ENCODE results near the gene HAUS8.
"Not testable (repeated sequence)": the region's sequence is repeated elsewhere in the genome, so short reads cannot be mapped to it uniquely, and the experiment has no call there.

HAUS8 gene

DNA sequence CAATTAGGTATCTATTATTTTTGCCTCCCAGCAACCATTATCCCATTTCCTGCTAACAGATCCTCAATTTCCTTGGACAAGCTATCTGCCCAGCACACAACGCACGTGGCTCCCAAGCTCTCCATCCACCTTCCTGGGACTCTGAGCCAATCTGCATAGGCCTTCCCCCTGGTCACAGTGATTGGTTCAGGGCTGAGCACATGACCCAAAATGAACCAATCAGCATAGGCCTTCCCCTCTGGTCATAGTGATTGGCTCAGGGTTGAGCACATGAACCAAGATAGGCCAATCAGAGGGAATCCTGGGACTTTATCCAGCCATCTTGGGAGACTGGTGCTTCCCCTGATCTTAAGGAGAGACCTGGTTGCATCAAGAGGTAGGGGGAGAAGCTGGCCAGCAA, 54.4 kb downstream of the HAUS8 start:
- Mint-ChIP-seq H3K27me3 (peaks cover 49% of the 10 kb centered on the region), H3K9me3 (peaks cover 13% of the 10 kb centered on the region), H3K4me3 (no peak overlapping the region), H3K27ac (no peak overlapping the region), H3K36me3 (peaks cover 20% of the 10 kb centered on the region), H3K4me1 (peaks cover 12% of the 10 kb centered on the region)
- ATAC-seq = peak; percentile 34

GRCh38 chr19:17020385-17020784, 54.9 kb downstream of the HAUS8 start:
- no peak for ATAC-seq
- Mint-ChIP-seq H3K27me3 (peaks cover 49% of the 10 kb centered on the region), H3K36me3 (peaks cover 20% of the 10 kb centered on the region), H3K4me1 (peaks cover 10% of the 10 kb centered on the region), H3K4me3 (no peak overlapping the region), H3K9me3 (peaks cover 13% of the 10 kb centered on the region), H3K27ac (no peak overlapping the region)

DNA sequence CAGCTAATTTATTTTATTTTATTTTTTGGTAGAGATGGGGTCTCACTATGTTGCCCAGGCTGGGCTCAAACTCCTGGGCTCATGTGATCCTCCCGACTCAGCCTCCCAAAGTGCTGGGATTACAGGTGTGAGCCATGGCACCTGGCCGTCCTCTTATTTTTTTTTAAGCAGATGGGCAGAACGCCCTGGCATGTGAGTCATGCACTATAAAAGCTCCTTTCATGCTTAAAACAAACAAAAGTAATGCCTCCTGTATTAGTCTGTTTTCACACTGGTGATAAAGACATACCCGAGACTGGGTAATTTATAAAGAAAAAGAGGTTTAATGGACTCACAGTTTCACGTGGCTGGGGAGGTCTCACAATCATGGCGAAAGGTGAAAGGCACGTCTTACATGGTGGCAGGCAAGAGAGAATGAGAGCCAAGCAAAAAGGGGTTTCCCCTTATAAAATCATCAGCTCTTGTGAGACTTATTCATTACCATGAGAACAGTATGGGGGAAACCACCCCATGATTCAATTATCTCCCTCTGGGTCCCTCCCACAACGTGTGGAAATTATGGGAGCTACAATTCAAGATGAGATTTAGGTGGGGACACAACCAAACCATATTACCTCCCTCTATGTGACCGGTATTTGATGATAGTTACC, 60.9 kb downstream of the HAUS8 start:
- H3K27ac Mint-ChIP-seq, ATAC-seq, H3K4me3 Mint-ChIP-seq, H3K4me1 Mint-ChIP-seq, H3K9me3 Mint-ChIP-seq, H3K36me3 Mint-ChIP-seq: not testable (repeated sequence)
- peaks cover 21% of the 10 kb centered on the region for H3K27me3 Mint-ChIP-seq

DNA sequence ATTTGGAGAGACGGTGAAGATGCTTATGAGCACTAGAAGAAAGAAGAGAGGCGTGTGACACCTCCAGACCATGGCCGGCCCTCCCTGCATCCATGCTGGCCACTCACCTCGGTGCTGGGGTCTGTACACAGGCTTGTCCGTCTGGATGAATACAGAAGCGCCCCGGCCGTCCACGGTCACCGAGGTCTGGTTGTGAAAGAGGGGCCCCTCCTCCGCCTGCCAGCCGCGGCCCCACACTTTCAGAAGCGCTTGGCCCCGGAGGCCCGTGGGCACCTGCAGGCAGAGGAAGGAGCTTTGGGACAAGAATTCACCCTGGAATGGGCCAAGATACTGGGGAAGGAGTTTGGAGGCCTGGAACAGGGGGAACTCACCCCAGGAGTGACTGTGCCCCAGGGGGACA, 63.8 kb downstream of the HAUS8 start:
- peaks cover 29% of the 10 kb centered on the region for H3K27me3 Mint-ChIP-seq
- no peak overlapping the region for H3K27ac Mint-ChIP-seq
- H3K4me3 Mint-ChIP-seq = no peak overlapping the region
- ATAC-seq = no peak
- H3K36me3 Mint-ChIP-seq = no peaks in the 10 kb centered on the region
- H3K9me3 Mint-ChIP-seq = no peaks in the 10 kb centered on the region
- no peaks in the 10 kb centered on the region for H3K4me1 Mint-ChIP-seq

GRCh38 chr19:17006579-17006978, 68.7 kb downstream of the HAUS8 start:
- Mint-ChIP-seq H3K9me3 (no peaks in the 10 kb centered on the region), H3K4me1 (peaks cover 8% of the 10 kb centered on the region), H3K4me3 (no peak overlapping the region), H3K27me3 (peaks cover 44% of the 10 kb centered on the region), H3K36me3 (no peaks in the 10 kb centered on the region), H3K27ac (no peak overlapping the region)
- no peak for ATAC-seq

DNA sequence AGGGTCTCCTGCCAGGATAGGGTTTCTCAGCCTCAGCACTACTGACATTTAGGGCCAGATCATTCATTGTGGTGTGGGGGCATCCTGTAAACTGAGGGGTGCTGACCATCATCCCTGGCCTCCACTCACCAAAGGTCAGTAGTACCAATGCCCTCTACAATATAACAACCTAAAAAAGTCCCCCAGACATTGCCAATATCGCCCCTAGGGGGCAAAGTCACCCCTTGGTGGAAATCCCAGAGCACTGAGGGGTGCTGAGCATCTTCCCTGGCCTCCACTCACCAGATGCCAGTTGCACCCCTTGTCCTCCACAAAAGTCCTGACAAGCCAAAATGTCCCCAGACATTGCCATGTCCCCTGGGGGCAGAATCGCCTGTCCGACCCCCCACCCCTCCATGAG, 70.3 kb downstream of the HAUS8 start:
- Mint-ChIP-seq H3K36me3 (no peaks in the 10 kb centered on the region), H3K4me3 (no peak overlapping the region), H3K27me3 (peaks cover 56% of the 10 kb centered on the region), H3K27ac (no peak overlapping the region), H3K4me1 (peaks cover 21% of the 10 kb centered on the region), H3K9me3 (no peaks in the 10 kb centered on the region)
- no peak for ATAC-seq

DNA sequence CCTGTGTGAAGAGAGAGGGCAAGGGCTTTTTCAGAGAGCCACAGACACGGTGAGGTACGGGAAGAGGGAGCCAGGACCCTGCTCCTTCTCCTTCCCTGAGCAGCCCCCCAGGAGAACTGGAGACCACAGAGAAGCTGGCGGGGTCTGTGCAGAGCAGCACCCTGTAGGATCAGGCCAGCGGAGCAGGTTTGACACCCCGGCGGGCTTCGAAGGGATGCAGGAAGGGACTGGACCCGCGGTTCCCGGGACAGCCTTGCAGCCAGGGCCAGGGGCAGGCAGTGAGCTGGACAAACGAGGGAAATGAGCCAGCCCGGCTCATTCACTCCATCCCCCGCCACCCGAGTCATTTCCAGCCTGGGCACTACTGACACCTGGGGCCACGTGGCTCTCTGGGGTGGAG, 70.9 kb downstream of the HAUS8 start:
- H3K27me3 Mint-ChIP-seq = peaks cover 56% of the 10 kb centered on the region
- H3K4me1 Mint-ChIP-seq = peaks cover 21% of the 10 kb centered on the region
- H3K4me3 Mint-ChIP-seq = no peak overlapping the region
- H3K27ac Mint-ChIP-seq = no peak overlapping the region
- no peak for ATAC-seq
- H3K36me3 Mint-ChIP-seq = no peaks in the 10 kb centered on the region
- H3K9me3 Mint-ChIP-seq = no peaks in the 10 kb centered on the region

- Mint-ChIP-seq H3K9me3 (peaks cover 5% of the 10 kb centered on the region), H3K4me3 (no peak overlapping the region), H3K27ac (no peak overlapping the region), H3K36me3 (no peaks in the 10 kb centered on the region), H3K27me3 (peaks cover 53% of the 10 kb centered on the region), H3K4me1 (peaks cover 21% of the 10 kb centered on the region)
- no peak for ATAC-seq
Observed at GRCh38 chr19:17002455-17002854, 72.8 kb downstream of the HAUS8 start.

DNA sequence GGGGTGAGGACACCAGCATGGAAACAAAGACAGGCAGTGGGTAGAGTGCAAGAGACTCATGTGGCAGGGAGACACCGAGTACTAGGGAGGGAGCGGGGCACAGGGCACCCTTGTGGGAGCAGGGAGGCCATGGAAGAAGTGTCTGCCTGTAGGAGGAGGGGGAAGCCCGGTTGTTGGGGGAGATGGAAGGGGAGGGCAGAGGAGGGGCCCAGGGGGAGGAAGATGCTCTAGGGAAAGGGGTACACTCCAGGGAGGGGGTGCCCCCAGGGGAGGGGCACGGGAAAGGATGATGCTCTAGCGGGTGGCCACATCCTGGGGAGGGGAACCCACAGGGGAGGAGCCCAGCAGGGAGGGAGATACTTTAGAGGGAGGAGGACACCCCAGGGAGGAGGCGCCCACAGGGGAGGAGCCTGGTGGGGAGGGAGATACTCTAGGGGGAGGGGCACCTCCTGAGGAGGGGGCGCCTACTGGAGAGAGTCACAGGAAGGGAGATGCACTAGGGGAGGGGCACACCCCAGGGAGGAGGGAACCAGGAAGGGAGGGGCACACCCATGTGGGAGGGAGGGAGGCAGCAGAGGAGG, 73.6 kb downstream of the HAUS8 start:
- no peaks in the 10 kb centered on the region for H3K36me3 Mint-ChIP-seq
- peak; percentile 72 for ATAC-seq
- peaks cover 5% of the 10 kb centered on the region for H3K9me3 Mint-ChIP-seq
- no peak overlapping the region for H3K27ac Mint-ChIP-seq
- peaks cover 21% of the 10 kb centered on the region for H3K4me1 Mint-ChIP-seq
- H3K27me3 Mint-ChIP-seq = peaks cover 45% of the 10 kb centered on the region
- peak overlapping the region; percentile 21 for H3K4me3 Mint-ChIP-seq
